ENCODE results near the gene EEF2.
"Not testable (repeated sequence)": the region's sequence is repeated elsewhere in the genome, so short reads cannot be mapped to it uniquely, and the experiment has no call there.

The EEF2 gene

DNA sequence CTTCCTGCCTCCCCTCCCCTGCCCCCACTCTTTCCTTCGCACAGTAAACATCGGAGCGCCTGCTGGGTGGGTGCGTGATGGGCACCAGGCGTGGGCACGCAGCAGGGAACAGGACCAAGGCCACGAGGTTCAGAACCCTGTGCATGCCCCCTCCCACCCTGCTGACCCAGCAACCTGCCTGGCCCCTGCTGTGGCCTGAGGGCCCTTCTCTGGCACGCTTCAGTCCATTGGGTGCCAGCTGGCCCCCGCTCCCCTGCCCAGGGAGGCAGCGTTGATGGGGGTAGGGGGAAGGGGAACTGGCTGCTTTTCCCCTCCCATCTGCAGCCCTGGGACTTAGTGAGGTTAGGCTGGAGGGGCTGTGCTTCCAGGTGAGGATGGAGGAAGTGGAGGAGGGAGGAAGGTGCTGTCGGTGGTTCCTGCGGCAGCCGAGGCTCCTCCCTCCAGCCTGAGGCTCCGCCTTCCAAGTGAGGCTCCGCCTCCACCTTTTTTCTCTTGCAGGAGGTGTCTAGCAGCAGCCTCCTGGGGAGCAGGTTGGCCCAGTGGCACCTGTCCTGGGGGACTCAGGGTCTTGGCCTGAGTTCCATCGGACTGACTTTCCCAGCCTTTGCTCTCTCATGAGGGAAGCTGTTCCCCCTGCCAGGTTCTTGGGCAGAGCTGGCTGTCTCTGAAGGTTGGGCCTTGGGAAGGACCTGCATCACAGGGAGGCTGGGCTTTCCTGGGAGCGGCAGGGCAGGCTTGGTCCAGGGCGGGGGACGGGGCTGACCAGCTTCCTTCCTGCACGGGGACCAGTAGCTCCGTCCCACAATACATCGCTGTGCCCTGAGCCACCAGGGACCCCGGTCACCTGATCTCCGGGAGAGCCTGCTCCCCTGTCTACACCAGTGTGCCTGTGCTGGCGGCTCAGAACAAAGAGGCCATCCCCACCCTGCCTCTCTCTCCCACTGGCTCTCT is 29.6 kb upstream of the EEF2 start:
- DNase-seq, result no peak

GRCh38 chr19:4013886-4014540 is 28.8 kb upstream of the EEF2 start:
- no peak for DNase-seq

- no peak for DNase-seq
These were observed 27.8 kb upstream of the EEF2 start for GRCh38 chr19:4012975-4013634.

DNA sequence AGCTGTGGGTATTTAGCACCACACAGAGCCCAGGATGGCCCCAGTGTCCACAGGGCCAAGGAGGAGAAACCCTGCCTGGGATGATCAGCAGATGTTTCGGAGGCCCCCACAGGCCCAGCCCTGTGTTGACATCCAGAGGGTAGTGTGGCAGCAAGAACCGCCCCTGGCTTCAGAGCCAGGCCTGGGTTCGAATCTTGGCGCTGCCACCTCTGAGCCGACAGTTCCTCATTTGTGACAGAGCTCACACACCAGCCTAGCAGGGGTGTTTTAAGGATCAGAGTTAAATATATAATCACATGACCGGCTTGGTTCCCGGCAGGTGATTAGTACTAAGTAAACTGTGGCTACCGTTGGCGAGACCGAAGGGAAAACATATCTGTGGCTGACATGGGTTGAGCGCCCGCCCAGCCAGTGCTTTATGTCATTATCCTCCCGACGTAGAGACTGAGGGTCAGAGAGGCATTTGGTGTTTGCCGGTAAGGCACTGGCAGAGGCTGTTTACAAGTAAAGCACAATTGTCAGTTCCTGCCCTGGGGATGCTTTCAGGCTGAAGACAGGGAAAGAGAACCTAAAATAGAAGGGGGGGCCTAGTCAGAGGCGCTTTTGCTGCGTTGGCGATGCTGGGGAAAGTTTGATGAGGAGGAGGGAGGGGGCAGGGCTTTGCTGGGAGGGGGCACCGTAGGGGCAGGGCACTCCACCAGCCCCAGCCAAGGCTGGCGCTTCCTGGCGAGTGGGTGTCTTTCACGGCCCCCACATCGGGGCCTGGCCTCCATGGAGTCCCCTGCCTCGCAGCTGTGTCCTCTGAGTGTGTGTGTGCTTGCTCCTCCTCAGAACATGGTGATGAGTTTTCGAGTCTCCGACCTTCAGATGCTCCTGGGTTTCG is 27.1 kb upstream of the EEF2 start:
- DNase-seq, result no peak

DNA sequence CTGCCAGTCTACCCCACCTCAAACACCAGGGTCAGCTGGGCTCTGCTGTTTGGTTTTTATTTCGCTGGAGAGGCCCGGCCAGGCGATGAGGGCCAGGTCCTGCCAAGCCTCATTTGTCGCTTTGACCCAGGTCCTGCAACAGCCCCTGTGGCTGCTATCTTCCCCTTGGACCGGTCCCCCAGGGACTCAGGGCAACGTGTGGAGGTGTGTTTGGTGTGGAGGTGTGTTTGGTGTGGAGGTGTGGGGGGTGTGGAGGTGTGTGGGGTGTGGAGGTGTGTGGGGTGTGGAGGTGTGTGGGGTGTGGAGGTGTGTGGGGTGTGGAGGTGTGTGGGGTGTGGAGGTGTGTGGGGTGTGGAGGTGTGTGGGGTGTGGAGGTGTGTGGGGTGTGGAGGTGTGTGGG is 26.2 kb upstream of the EEF2 start:
- not testable (repeated sequence) for DNase-seq

DNA sequence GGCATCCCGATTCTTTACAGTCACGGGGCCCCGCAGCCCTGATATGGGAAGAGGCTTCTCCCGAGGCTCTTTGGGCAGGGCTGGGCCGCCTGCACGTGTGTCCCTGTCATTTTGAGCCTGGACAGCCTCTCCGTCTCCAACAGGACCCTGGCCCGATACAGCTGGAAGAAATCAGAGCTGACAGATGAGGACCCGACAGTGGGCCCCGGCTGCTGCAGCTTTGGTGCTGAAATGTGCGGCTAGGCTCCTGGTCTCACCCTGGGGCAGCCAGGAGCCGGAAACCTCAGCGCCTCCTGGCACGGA is 25.5 kb upstream of the EEF2 start:
- DNase-seq, result no peak

GRCh38 chr19:4009990-4010807 is 24.9 kb upstream of the EEF2 start:
- no peak for DNase-seq

GRCh38 chr19:4007836-4008539 is 22.7 kb upstream of the EEF2 start:
- no peak for DNase-seq

DNA sequence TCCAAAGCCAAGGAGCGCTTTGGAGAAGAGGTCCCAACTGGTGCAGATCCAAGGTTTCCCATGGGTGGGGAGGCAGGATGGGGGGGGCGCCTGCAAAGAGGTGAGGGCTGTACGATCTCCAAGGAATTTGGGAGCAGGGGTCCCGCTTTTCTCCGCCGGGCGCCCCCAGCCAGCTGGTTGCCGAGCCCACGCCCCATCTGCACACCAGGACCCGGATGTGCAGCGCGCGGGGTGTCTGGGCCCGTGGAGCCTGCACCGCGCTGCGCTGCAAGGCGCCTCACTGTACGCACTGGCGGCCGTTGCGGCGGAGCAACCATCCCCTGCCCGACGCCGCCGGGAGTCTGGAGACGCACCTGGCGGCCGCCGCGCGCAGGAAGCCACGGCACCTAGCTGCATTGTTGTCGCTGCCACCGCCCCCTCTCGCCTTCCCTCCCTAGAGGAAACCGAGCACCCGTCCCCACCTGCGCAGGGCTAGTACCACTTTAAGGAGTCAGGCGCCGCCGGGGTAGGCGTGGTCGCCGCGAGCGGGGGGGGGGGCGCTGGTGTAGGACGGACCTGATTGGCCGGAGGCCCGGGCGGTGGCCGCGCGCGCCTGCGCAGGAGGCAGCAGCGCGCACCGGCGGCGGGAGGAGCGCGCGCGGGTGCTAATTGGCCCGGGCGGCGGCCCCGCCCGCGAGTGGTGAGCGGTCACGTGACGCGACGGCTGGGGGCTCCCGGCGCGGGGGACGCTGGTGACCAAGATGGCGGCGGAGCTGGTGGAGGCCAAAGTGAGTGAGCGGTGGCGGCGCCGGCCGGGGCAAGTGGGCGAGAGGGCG is 22.0 kb upstream of the EEF2 start, which contains the start of gene PIAS4:
Gene PIAS4 (plus strand): TSS at position 716 of the 815 bp plus-strand sequence. CDS start 25 bp downstream, at position 741.
- peak; percentile 95 for DNase-seq

DNA sequence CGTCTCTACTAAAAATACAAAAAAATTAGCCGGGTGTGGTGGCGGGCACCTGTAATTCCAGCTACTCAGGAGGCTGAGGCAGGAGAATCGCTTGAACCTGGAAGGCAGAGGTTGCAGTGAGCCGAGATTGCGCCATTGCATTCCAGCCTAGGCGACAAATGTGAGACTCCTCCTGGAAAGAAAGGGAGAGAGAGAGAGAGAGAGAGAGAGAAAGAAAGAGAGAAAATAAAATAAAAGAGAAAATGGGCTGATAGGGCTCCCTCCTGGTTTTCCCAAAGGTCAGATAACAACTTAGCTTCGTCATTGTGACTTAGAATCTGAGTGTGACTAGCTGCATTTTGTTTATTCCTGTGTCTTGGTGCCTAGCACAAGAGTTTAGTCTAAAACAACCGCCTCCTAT is 20.2 kb upstream of the EEF2 start:
- not testable (repeated sequence) for DNase-seq

DNA sequence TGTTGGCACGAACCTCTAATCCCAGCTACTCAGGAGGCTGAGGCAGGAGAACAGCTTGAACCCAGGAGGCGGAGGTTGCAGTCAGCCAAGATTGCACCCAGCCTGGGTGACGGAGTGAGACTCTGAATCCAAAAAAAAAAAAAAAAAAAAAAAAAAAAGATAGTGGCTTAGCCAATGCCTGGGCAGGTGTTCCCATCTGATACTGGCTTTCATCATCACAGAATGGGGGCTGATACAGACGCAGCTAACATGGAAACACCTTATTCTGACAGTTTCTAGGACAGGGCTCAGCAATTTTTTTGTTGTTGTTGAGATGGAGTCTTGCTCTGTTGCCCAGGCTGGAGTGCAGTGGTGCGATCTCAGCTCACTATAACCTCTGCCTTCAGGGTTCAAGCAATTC is 15.5 kb upstream of the EEF2 start:
- not testable (repeated sequence) for DNase-seq

DNA sequence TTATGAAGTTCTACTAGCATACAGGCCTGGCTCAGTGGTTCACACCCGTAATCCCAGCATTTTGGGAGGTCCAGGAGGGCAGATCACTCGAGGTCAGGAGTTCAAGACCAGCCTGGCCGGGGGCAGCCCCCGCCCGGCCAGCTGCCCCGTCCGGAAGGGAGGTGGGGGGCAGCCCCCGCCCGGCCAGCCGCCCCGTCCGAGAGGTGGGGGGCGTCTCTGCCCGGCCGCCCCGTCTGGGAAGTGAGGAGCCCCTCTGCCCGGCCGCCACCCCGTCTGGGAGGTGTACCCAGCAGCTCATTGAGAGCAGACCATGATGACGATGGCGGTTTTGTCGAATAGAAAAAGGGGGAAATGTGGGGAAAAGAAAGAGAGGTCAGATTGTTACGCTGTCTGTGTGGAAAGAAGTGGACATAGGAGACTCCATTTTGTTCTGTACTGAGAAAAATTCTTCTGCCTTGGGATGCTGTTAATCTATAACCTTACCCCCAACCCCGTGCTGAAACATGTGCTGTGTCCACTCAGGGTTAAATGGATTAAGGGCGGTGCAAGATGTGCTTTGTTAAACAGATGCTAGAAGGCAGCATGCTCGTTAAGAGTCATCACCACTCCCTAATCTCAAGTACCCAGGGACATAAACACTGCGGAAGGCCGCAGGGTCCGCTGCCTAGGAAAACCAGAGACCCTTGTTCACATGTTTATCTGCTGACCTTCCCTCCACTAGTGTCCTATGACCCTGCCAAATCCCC is 13.6 kb upstream of the EEF2 start:
- not testable (repeated sequence) for DNase-seq

DNA sequence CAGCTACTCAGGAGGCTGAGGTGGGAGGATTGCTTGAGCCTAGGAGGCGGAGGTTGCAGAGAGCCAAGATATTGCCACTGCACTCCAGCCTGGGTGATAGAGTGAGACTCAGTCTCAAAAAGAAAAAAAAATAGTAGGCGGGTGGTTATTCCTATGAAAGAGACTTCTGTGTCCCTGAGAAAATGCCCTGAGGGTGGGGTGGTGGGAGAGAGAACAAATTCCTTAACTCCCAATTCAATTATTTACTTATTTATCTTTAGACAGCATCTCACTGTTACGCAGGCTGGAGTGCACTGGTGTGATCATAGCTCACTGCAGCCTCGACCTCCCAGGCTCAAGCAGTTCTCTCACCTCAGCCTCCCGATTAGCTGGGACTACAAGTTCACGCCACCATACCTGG is 10.3 kb upstream of the EEF2 start:
- no peak for DNase-seq

DNA sequence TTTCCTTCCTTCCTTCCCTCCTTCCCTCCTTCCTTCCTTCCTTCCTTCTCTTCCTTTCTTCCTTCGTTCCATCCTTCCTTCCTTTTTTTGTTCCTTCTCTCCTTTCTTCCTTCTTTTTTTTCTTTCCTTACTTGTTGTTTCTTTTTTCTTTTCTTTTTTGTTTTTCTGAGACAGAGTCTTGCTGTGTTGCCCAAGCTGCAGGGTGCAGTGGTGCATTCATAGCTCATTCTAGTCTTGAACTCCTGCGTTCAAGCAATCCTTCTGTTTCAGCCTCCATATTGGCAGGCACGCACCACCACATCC is 5.5 kb upstream of the EEF2 start:
- no peak for DNase-seq

DNA sequence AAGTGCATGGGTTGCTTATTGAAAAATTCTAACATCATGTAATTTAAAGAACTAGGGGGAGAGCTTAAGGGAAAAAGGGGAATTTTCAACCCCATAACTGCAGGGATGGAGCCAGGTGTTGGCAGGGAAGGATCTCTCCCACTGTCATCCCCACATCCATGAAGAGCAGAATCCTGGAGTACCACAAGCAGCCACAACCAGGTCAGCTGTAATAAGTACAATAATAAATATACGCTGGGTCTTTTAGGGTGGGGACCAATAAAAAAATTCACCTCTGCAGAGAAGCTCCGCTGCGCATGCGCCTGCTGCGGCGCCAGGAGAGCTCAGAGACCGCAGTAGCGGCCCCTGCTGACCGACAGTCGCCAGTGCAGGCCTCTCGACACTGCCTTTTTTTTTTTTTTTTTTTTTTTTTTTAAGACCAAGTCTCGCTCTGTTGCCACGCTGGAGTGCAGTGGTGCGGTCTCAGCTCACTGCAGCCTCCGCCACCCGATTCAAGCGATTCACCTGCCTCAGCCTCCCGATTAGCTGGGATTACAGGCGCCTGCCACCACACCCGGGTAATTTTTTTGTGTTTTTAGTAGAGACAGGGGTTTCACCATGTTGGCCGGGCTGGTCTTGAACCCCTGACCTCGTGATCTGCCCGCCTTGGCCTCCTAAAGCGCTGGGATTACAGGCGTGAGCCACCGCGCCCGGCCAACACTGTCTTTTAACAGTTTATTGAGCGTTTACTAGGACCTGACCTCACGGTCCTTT is 2.5 kb upstream of the EEF2 start:
- DNase-seq, result peak; percentile 88

DNA sequence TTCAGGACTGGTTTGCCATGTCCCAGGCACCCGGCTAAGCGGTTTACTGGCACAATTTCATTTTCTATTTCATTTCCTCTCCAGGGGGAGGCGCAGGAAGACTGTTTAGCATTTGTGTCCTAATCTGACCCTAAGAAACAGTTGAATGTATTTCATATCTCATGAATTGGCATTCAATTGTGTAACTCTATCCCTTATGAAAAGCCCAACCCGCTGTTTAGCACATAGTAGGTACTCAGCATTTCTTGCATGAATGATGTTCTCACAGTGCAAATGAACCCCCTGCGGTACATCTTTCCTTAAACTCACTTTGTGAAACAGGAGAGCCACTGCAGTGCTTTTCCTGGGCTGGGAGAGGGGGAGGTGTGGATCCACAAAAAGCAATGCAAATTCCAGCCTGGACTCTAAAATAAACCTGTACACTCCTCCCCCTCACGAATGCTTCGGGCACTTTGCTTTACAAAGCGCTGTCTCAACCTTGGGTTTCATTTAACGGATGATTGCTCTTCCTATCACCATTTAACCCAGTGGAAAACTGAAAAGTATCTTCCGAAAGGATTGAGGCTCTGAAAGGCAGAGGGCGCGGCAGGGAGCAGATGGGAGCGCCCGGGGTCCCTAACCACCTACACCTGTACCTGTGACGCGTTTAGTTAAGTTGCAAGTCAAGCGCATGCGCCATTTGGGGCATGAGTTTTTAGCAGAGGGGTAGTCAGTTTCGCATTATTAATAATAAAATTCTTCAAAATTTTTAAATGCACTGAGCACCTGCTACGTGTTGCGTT is 1.2 kb upstream of the EEF2 start:
- no peak for DNase-seq

DNA sequence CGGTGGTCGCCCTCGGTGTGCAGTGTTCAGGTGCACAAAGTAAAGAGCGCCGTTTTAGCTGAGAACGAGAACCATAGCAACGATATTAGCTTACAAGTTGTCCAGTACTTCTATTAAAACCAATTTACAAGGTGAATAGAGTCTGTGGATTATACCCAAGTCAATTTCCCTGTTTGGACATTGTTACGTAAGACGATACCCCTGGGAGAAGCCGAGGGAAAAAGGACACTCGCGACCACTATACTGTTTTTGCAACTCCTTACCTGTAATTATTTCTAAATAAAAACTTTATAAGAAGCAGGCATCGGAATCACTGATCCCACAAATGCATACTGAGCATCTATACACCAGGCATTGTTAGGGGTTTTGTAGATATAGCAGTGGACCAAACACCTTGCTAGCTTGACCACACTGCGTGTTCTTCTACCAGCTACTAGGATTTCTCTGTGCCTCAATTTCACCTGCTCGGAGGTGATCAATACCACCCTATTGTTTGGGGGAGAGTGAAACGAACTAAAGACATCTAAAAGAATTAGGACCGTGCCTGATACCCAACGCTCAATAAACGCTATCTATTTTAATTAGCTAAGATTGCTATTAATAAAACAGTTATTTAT is 488 bp upstream of the EEF2 start:
- no peak for DNase-seq

- no peak for DNase-seq
These were observed 717 bp downstream of the EEF2 start for GRCh38 chr19:3984584-3984907.
